HG03097 (cell line): Measurements from ENCODE around the gene FAM83G.
A peak's percentile ranks its signal among the peaks of the same experiment; 100 is the strongest.

Source experiments
- ATAC-seq: cut with Tn5 transposase; IDR thresholded peaks from one replicate; pipeline ENCODE4 v1.9.1; 2021; ENCODE audit not compliant: unreplicated experiment, low FRiP score

Gene FAM83G

DNA sequence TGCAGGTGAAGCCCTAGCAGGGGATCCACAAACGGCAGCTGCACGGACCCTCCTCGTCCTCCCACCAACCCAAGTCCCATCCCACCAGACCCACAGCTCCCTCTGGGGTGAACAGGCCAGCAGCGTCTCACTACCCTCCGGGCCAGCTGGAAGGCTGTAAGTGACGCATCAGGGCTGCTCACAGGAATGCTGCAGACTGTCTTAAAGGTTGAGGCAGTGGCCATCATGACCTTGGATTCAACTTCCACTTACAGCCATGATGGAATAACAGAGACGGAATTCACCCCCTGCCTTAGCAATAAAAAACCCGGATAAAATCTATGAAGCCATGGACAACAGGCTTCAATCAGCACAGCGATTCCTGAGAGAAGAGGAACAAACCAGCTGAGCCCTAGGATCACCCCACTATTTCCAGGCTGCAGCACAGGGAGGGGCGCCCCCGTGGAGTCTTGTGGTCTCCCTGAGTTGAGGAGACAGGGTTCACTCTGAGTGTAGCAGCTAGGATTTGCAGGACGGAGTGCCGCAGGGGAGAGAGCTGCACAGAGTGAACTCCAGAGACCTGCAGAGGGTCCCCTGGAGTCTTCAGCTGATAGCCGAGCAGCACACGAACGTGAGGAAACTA is 10.5 kb downstream of the FAM83G start:
- no peak for ATAC-seq

DNA sequence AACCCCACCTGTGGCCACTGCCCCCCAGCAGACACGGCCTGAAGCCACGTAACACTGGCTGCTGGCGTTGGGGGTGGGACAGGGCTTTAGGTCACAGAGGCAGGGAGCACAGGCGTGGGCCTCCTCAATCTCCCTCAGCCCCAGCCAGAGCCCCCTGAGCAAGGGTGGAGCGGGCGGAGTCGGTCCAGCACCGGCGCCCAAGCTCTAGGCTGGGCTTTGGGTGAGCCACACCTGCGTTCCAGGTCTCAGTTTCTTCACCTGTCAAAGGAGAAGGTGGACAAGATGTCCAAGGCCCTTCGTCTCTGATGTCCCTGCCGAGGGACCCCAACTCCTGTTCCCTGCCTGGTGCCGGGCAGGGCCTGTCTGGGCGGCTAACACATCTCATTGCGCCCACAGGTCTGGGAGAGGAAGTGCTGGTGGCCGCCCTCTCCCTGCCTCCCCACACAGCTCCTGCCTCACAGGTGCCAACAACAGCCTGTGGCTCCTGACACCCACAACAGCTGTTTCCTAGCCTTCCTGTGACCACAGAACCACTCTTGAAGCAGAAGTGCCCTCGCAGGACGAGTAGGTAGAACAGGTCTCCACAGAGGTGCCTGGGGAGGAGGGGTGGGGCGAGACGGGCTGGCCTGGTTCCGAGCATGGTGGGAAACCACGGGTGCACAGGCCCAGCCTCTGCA is 12.0 kb downstream of the FAM83G start:
- ATAC-seq, result peak; percentile 57

- ATAC-seq, result no peak
Observed at GRCh38 chr17:18991531-18992315, 12.8 kb downstream of the FAM83G start.

- no peak for ATAC-seq
Observed at GRCh38 chr17:18990331-18990730, 14.2 kb downstream of the FAM83G start.

- no peak for ATAC-seq
Observed at GRCh38 chr17:18988546-18989173, 15.9 kb downstream of the FAM83G start.

- ATAC-seq, result no peak
Observed at GRCh38 chr17:18987862-18988545, 16.6 kb downstream of the FAM83G start.

DNA sequence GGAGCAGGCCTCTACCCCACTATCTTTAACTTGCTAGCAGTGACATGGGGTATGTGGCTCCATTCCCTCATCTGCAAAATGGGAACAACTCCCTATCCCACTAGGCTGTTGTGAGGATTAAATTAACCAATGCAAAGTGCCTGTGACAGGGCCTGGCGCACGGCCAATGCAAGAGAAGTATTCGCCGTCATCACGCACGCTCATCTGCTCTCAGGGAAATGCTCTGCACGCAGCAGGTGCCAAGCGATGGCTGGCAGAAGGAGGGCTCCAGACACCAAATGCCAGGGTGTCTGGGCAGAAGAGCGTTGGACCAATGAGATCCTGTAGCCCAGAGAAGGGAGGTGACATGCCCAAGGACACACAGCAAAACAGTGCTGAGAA is 17.3 kb downstream of the FAM83G start:
- no peak for ATAC-seq

- ATAC-seq, result no peak
Observed at GRCh38 chr17:18986541-18987229, 17.9 kb downstream of the FAM83G start.

DNA sequence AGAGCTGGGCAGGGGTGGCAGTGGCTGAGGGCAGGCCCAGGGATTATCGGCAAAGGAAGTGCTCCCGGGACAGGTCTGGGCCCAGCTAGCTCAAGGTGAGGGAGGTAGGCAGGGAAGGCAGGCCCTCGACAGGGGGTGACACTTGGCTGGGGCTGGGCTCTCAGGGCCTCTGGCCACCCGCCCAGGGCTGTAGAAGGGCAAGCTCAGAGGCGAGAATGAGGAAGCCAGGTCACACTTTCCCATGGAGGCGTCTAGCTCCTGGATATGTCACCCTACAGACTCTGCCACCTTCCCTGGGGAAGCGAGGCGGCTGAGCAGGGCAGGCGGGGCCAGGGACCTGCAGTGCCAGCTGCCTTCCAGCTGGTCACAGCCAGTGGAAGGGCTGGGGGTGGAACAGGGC is 19.1 kb downstream of the FAM83G start:
- no peak for ATAC-seq

DNA sequence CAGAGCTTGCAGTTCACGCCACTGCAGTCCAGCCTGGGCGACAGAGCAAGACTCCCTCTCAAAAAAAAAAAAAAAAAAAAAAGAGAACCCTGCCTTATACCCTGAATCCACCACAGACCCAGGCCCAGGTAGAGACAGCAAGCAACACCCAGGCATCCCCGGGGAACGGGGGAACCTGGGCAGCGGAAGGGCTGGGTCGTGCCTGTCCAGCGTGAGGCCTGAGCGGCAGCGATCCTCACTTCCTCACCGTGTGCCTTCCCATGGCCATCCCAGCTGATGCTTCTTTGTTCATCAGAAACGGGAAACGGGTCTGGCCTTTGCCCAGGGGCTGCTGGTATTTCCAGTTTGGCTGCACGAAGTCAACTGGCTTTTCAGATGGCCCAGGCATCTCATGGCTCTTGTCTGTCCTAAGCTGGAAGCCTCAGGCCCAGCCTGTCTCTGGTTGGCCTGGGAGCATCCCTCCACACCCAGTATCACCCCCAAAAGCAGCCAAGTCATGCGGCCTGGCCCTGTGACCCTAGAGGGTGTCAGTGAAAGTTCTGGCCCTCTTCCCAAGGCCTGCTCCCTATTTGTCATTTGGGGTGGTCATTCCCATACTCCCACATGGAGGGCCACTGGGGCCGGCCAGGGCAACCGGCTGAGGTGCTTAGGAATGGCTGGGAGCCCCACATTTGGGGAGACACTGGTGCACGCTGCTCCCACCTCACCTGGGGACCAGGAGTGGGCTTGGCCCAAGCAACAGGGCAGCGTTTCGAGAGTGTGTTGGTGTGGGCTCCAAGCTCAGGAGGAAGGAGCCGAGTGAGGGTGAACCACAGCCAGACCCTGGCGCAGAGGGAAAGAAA is 20.1 kb downstream of the FAM83G start:
- no peak for ATAC-seq

DNA sequence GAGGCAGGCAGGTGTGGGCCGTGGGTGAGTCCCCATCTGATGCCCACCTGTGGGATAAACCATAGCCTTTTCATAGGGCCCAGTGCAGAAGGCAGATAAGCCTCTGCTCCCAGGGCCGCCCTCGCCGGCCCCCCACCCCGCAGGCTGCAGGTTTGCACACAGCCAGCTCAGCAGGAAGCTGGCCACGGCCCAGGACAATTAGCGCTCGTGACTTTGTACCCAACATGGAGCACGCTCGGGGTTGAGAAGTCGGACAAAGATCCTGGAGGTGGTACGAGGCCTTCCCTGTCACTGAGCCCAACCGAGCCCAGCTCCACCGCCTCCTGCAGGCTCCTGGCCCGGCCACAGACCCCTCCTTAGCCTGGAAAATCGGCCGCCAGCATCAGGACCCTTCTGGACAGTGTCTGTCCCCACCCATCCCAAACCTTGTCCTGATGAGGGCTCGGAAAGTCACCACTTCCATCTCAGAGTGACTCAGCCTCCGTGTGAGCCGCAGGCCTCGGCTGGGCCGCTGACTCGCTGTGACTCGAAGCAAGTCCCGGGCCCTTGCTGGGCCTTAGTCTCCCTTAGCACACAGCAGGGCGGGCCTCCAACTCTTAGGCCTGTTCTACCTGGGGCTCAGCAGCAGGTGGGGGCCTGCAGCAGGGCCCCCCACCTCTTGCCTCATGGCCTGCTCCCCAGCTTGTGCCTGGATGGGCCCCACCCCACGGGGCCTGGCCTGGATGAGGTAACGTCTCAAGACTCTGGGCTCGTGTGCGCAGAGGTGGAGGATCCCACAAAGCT is 22.7 kb downstream of the FAM83G start:
- ATAC-seq, result no peak

GRCh38 chr17:18981335-18981641 is 23.3 kb downstream of the FAM83G start:
- ATAC-seq, result no peak

DNA sequence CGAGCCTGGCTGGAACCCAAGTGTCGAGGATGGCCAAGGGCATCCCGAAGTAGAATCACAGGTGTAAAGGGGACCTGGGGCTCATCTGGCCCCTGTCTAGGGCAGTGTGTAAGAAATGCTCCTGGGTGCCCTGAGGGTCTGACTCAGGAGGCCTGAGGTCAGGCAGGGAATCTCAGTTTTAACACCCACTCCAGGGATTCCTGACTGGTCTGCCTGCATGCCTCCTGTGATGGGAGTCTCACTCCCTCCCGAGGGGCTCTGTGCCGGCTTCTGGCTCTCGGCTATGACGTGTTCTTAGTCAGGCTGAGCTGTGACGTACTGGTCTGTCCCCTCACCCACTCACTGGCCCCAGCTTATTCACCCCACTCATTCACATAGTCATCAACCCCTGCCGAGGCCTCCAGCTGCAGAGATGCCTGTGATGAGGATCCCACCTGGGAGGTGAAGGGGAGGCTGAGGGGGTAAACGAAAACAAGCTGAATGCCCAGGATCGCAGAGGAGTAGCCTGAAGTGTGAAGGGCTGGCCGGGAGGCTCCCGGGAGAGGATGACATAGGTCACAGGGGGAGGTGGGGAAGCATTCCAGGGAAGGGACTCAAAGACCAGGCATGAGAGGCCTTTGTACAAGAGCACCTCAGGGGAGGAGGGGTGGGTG is 23.8 kb downstream of the FAM83G start:
- no peak for ATAC-seq

GRCh38 chr17:18978655-18979054 is 25.9 kb downstream of the FAM83G start:
- no peak for ATAC-seq

DNA sequence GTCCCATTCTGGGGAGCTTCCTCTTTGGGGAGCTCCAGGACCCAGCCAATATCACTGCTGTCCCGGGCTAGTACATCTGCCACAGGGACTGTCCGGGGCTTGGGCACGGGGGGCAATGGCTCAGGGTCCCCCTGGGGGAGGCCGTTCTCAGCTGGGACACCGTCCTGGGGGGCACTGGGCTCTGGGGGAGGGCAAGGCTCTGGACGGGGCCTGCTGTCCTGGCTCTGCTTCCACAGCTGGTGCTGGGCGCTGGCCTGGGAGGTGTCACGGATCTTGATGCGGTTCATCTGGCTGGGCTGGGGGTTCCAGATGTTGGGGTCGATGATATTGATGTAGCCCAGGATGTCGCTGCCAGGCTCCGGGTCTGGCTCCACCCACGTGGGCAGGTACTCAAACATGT is 26.5 kb downstream of the FAM83G start:
- ATAC-seq, result no peak

DNA sequence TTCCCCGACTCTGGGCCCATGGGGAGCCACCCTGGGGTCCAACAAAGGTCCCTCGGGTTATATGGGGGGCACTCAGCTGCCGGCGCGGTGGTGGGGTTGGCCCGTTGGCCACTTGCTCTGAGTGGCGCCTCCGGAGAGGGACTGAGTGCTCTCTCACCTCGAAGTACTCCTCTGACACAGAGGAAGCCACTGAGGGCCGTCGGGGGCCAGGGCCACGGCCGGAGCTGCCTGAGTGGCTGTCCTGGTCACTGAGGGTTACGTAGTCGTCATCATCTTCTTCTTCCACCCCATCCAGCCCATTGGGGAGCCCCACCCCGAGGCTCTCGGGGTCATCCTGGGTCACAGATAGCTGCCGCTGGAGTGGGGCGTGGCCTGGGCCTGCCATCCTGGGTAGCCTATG is 26.9 kb downstream of the FAM83G start:
- ATAC-seq, result no peak

- ATAC-seq, result no peak
Observed at GRCh38 chr17:18977021-18977420, 27.5 kb downstream of the FAM83G start.

DNA sequence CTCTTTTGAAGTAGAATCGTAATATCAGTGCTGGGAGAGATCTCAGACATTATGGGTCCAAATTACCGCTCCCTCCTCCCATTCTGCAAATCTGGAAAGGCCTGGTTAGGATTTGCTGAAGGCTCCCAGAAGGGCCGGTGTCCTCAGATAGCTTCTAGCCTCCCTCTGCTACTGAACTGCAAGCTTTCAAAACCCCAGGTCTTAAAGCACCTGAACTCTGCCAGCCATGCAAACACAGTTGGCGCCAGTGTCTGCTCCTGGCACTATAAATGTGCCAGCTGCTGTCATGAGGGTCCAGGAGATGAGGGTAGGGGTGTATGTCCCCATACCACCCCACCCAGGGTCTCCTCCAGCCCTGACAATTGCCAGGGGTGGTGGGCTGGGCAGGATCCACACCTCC is 28.4 kb downstream of the FAM83G start:
- no peak for ATAC-seq
